Muscle layer of colon (tissue), 2 donors: Measurements from ENCODE around the gene USP34.

Source experiments
- H3K27ac ChIP-seq: one replicate; pipeline ENCODE4 v1.7.0; 2013; ENCODE audit warnings: low read depth, mild to moderate bottlenecking, low read length, moderate library complexity
- H3K27me3 ChIP-seq, 2 donors: one replicate each; pipeline ENCODE4 v1.7.0; 2013; ENCODE audit warnings: low read length in 2 of 2, mild to moderate bottlenecking in 2 of 2; ENCODE audit not compliant: insufficient read depth in 2 of 2, control insufficient read depth in 1 of 2
- H3K36me3 ChIP-seq: one replicate; pipeline ENCODE4 v1.7.0; 2013; ENCODE audit warnings: mild to moderate bottlenecking, low read length; ENCODE audit not compliant: insufficient read depth
- H3K4me1 ChIP-seq: one replicate; pipeline ENCODE4 v1.7.0; 2013; ENCODE audit warnings: mild to moderate bottlenecking, low read length; ENCODE audit not compliant: insufficient read depth
- H3K4me3 ChIP-seq, 2 donors: one replicate each; pipeline ENCODE4 v1.7.0; 2013; ENCODE audit warnings: low read length in 2 of 2, low read depth in 1 of 2, mild to moderate bottlenecking in 1 of 2, moderate library complexity in 1 of 2
- H3K9ac ChIP-seq: one replicate; pipeline ENCODE4 v1.7.0; 2013; ENCODE audit warnings: low read length
- H3K9me3 ChIP-seq: one replicate; pipeline ENCODE4 v1.7.0; 2013; ENCODE audit warnings: mild to moderate bottlenecking, low read length
- donor health status: abdominal sarcoma.
- donor health status: Adenocarcinoma of cecum.

Gene USP34, protein sequence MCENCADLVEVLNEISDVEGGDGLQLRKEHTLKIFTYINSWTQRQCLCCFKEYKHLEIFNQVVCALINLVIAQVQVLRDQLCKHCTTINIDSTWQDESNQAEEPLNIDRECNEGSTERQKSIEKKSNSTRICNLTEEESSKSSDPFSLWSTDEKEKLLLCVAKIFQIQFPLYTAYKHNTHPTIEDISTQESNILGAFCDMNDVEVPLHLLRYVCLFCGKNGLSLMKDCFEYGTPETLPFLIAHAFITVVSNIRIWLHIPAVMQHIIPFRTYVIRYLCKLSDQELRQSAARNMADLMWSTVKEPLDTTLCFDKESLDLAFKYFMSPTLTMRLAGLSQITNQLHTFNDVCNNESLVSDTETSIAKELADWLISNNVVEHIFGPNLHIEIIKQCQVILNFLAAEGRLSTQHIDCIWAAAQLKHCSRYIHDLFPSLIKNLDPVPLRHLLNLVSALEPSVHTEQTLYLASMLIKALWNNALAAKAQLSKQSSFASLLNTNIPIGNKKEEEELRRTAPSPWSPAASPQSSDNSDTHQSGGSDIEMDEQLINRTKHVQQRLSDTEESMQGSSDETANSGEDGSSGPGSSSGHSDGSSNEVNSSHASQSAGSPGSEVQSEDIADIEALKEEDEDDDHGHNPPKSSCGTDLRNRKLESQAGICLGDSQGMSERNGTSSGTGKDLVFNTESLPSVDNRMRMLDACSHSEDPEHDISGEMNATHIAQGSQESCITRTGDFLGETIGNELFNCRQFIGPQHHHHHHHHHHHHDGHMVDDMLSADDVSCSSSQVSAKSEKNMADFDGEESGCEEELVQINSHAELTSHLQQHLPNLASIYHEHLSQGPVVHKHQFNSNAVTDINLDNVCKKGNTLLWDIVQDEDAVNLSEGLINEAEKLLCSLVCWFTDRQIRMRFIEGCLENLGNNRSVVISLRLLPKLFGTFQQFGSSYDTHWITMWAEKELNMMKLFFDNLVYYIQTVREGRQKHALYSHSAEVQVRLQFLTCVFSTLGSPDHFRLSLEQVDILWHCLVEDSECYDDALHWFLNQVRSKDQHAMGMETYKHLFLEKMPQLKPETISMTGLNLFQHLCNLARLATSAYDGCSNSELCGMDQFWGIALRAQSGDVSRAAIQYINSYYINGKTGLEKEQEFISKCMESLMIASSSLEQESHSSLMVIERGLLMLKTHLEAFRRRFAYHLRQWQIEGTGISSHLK (N-terminal part only)

GRCh38 chr2:61470965-61471904 lies at the start of gene USP34:
Gene USP34 (minus strand): TSS chr2:61471087. CDS start chr2:61470692, 395 bp downstream.
- H3K27me3 ChIP-seq = no peaks in the 10 kb centered on the region
- H3K9ac ChIP-seq = peak within 1 kb of the TSS; percentile 98
- peak within 1 kb of the TSS; percentile 91 to 93 for H3K4me3 ChIP-seq
- peak within 1 kb of the TSS; percentile 99 for H3K27ac ChIP-seq
- H3K9me3 ChIP-seq = no peaks in the 10 kb centered on the region
- no peaks in the 10 kb centered on the region for H3K36me3 ChIP-seq
- H3K4me1 ChIP-seq = peaks cover 30% of the 10 kb centered on the region

GRCh38 chr2:61520261-61520660 lies 49.4 kb upstream of the USP34 start:
- Histone ChIP-seq H3K36me3 (peaks cover 27% of the 10 kb centered on the region), H3K27ac (no peak overlapping the region)

DNA sequence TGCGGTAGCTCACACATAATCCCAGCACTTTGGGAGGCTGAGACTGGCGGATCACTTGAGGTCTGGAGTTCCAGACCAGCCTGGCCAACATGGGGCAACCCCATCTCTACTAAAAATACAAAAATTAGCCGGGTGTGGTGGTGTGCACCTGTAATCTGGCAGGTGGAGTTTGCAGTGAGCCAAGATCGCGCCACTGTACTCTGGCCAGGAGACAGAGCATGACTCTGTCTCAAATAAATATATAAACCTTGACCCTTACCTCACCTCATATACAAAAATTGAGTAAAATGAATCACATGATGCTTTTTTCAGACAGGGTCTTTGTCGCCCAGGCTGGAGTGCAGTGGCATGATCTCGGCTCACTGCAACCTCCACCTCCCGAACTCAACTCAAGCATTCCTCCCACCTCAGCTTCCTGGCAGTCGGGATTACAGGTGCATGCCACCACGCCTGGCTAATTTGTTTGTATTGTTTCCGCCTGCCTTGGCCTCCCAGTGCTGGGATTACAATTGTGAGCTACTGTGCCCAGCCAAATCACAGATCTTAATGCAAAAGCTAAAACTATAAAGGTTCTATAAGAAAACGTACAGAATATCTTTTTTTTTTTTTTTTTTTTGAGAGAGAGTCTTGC lies 42.0 kb upstream of the USP34 start:
- no peak overlapping the region for H3K27ac ChIP-seq
- peaks cover 32% of the 10 kb centered on the region for H3K36me3 ChIP-seq
- no peaks in the 10 kb centered on the region for H3K27me3 ChIP-seq
- H3K4me1 ChIP-seq = no peaks in the 10 kb centered on the region
- no peak overlapping the region for H3K9ac ChIP-seq
- no peak overlapping the region for H3K4me3 ChIP-seq
- H3K9me3 ChIP-seq = no peaks in the 10 kb centered on the region

More at GRCh38 chr2:61520261-61520660, 49.4 kb upstream of the USP34 start:
- Histone ChIP-seq H3K4me1 (peaks cover 5% of the 10 kb centered on the region), H3K4me3 (no peak overlapping the region), H3K9ac (no peak overlapping the region), H3K27me3 (no peaks in the 10 kb centered on the region), H3K9me3 (no peaks in the 10 kb centered on the region)

- H3K27me3 ChIP-seq = no peaks in the 10 kb centered on the region
- no peak overlapping the region for H3K9ac ChIP-seq
- no peak overlapping the region for H3K4me3 ChIP-seq
- no peaks in the 10 kb centered on the region for H3K9me3 ChIP-seq
- H3K4me1 ChIP-seq = no peaks in the 10 kb centered on the region
- peaks cover 22% of the 10 kb centered on the region for H3K36me3 ChIP-seq
- H3K27ac ChIP-seq = no peak overlapping the region
Measured at GRCh38 chr2:61510674-61511671, 40.1 kb upstream of the USP34 start.

GRCh38 chr2:61504949-61505348 lies 34.1 kb upstream of the USP34 start:
- no peaks in the 10 kb centered on the region for H3K27me3 ChIP-seq
- no peaks in the 10 kb centered on the region for H3K9me3 ChIP-seq
- no peak overlapping the region for H3K9ac ChIP-seq
- no peaks in the 10 kb centered on the region for H3K4me1 ChIP-seq
- no peak overlapping the region for H3K27ac ChIP-seq
- peaks cover 21% of the 10 kb centered on the region for H3K36me3 ChIP-seq
- no peak overlapping the region for H3K4me3 ChIP-seq

- Histone ChIP-seq H3K27me3 (no peaks in the 10 kb centered on the region), H3K27ac (no peak overlapping the region), H3K4me1 (no peaks in the 10 kb centered on the region), H3K36me3 (peaks cover 53% of the 10 kb centered on the region), H3K4me3 (no peak overlapping the region), H3K9me3 (no peaks in the 10 kb centered on the region), H3K9ac (no peak overlapping the region)
Measured at GRCh38 chr2:61499060-61499459, 28.2 kb upstream of the USP34 start.

- no peak overlapping the region for H3K27ac ChIP-seq
- peaks cover 68% of the 10 kb centered on the region for H3K36me3 ChIP-seq
- no peaks in the 10 kb centered on the region for H3K9me3 ChIP-seq
- H3K4me3 ChIP-seq = no peak overlapping the region
- H3K4me1 ChIP-seq = no peaks in the 10 kb centered on the region
- H3K27me3 ChIP-seq = no peaks in the 10 kb centered on the region
- H3K9ac ChIP-seq = no peak overlapping the region
Measured at GRCh38 chr2:61493523-61493942, 22.6 kb upstream of the USP34 start.

DNA sequence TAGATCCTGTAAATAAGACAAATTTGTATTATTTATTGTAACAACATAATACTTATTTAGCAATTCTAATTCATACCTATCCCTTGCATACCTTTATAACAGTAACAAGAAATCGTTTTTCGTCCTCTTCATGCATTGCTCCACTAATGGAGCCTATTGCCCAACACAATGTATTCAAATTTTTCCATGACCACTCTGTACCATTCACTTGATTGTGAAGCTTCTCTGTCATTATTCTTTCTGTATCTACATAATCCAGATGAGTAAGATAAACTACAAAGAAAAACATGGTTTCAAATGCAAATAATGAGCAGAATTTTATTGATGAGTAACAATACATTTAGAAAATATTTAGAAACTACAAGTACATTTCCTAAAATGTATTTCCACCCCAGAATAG lies 21.6 kb upstream of the USP34 start:
- Histone ChIP-seq H3K36me3 (peaks cover 68% of the 10 kb centered on the region), H3K9me3 (no peaks in the 10 kb centered on the region)

GRCh38 chr2:61485281-61485680 lies 14.4 kb upstream of the USP34 start:
- Histone ChIP-seq H3K4me3 (no peak overlapping the region), H3K4me1 (no peaks in the 10 kb centered on the region), H3K9me3 (no peaks in the 10 kb centered on the region), H3K27me3 (no peaks in the 10 kb centered on the region), H3K36me3 (peaks cover 51% of the 10 kb centered on the region), H3K9ac (no peak overlapping the region), H3K27ac (no peak overlapping the region)

More for the DNA sequence above, 21.6 kb upstream of the USP34 start:
- Histone ChIP-seq H3K4me3 (no peak overlapping the region), H3K4me1 (no peaks in the 10 kb centered on the region), H3K9ac (no peak overlapping the region), H3K27me3 (no peaks in the 10 kb centered on the region), H3K27ac (no peak overlapping the region)
